Astrocyte of the cerebellum (primary cell): ENCODE results near the gene DDX60.

Source experiments
- DNase-seq: peaks from one replicate; pipeline ENCODE4 v3.0.0-alpha.2; 2011; ENCODE audit warnings: low read depth
- H3K4me3 ChIP-seq: 2 replicates; pipeline ENCODE4 v1.5.1; 2011; ENCODE audit warnings: mild to moderate bottlenecking, low read depth, low read length, moderate library complexity
- CTCF ChIP-seq: IDR thresholded peaks from 2 replicates; pipeline ENCODE4 v1.5.1; 2012; ENCODE audit warnings: low read length, low read depth, moderate library complexity, mild to moderate bottlenecking; ENCODE audit errors: missing control alignments
- in situ Hi-C: cut with HindIII; loops from 2 replicates; pipeline ENCODE4 v1.10.0; 2017; ENCODE audit warnings: low sequenced_read_pairs

Gene DDX60

GRCh38 chr4:168274871-168275270, 43.7 kb downstream of the DDX60 start:
- DNase-seq, result no peak
- no peak for TF ChIP-seq CTCF
- in situ Hi-C loops, result no loop called here
- no peak overlapping the region for H3K4me3 ChIP-seq

GRCh38 chr4:168273838-168274237, 44.7 kb downstream of the DDX60 start:
- no peak overlapping the region for H3K4me3 ChIP-seq
- no peak for DNase-seq
- TF ChIP-seq CTCF, result no peak
- in situ Hi-C loops, result no loop called here

GRCh38 chr4:168272488-168272887, 46.1 kb downstream of the DDX60 start:
- TF ChIP-seq CTCF, result no peak
- in situ Hi-C loops, result no loop called here
- no peak for DNase-seq
- no peak overlapping the region for H3K4me3 ChIP-seq

GRCh38 chr4:168269896-168270295, 48.7 kb downstream of the DDX60 start:
- no peak overlapping the region for H3K4me3 ChIP-seq
- TF ChIP-seq CTCF, result no peak
- in situ Hi-C loops, result no loop called here
- DNase-seq, result no peak

- no peak overlapping the region for H3K4me3 ChIP-seq
- in situ Hi-C loops, result no loop called here
- no peak for TF ChIP-seq CTCF
- DNase-seq, result no peak
These were observed 53.2 kb downstream of the DDX60 start for GRCh38 chr4:168265327-168265726.

- DNase-seq, result no peak
- H3K4me3 ChIP-seq, result no peak overlapping the region
- no peak for TF ChIP-seq CTCF
- in situ Hi-C loops, result no loop called here
These were observed 53.6 kb downstream of the DDX60 start for GRCh38 chr4:168264903-168265302.

GRCh38 chr4:168263039-168263438, 55.5 kb downstream of the DDX60 start:
- TF ChIP-seq CTCF, result no peak
- no peak for DNase-seq
- H3K4me3 ChIP-seq, result no peak overlapping the region
- in situ Hi-C loops, result no loop called here
